Panc1 (cell line): ENCODE results near the gene RNF215.

Source experiments
- POLR2AphosphoS5 ChIP-seq: IDR thresholded peaks from 2 replicates; pipeline ENCODE4 v1.6.1; 2012; ENCODE audit warnings: mild to moderate bottlenecking, low read depth, low read length, moderate library complexity
- SIN3A ChIP-seq: IDR thresholded peaks from 2 replicates; pipeline ENCODE4 v1.6.1; 2012; ENCODE audit warnings: low read depth, mild to moderate bottlenecking, low read length, moderate library complexity, borderline replicate concordance; ENCODE audit not compliant: insufficient read depth
- TF ChIP-seq, protein P1 (sequence below): fragments of 450-650 bp; IDR thresholded peaks from 2 replicates; pipeline ENCODE4 v1.5.1; 2017; ENCODE audit warnings: mild to moderate bottlenecking
- TF ChIP-seq, protein P2 (sequence below), 2 experiments: IDR thresholded peaks; 2 replicates each; pipeline ENCODE4 v1.6.1; 2011 to 2012; ENCODE audit warnings: low read depth in 2 of 2, control low read depth in 1 of 2, low read length in 1 of 2, mild to moderate bottlenecking in 1 of 2, moderate library complexity in 1 of 2; ENCODE audit not compliant: insufficient read depth in 1 of 2

DNA sequence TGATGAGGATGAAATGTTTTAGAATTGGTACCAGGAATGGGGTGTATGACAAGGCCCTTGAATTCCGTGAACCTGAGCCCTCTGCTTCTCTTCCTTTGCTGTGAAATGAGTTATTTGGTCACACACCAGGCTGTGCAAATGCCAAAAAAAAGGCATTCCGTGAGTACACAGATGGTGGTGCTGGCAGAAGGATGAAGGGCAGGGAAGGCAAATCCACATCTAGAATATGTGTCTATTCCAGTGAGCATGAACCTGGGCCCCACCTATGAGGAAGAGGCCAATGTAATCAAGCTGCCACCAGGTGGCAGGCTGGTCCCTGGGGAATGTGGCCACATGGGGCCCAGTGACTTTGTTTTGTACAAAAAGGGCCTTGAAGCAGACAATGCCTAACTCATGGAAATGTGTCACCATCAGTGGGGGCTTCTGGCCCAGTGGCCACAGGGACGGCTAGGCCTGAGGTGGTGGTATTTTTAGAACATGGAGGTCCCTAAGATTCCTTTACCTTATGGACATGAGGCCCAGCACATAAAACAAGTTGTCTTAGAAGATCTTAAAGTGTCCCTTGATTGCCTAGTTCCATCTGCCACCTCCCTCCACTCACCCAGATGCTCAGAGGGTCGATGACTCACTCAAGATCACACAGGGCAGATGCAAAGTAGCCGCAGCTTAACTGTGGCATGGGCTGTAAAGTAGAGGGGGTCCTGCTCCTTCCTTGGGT is 3.9 kb upstream of the RNF215 start:
- TF ChIP-seq POLR2AphosphoS5 = no peak
- TF ChIP-seq, protein P1, sequence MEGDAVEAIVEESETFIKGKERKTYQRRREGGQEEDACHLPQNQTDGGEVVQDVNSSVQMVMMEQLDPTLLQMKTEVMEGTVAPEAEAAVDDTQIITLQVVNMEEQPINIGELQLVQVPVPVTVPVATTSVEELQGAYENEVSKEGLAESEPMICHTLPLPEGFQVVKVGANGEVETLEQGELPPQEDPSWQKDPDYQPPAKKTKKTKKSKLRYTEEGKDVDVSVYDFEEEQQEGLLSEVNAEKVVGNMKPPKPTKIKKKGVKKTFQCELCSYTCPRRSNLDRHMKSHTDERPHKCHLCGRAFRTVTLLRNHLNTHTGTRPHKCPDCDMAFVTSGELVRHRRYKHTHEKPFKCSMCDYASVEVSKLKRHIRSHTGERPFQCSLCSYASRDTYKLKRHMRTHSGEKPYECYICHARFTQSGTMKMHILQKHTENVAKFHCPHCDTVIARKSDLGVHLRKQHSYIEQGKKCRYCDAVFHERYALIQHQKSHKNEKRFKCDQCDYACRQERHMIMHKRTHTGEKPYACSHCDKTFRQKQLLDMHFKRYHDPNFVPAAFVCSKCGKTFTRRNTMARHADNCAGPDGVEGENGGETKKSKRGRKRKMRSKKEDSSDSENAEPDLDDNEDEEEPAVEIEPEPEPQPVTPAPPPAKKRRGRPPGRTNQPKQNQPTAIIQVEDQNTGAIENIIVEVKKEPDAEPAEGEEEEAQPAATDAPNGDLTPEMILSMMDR = peak; percentile 78; the same call in 1 of the 2 replicates
- TF ChIP-seq, protein P2, sequence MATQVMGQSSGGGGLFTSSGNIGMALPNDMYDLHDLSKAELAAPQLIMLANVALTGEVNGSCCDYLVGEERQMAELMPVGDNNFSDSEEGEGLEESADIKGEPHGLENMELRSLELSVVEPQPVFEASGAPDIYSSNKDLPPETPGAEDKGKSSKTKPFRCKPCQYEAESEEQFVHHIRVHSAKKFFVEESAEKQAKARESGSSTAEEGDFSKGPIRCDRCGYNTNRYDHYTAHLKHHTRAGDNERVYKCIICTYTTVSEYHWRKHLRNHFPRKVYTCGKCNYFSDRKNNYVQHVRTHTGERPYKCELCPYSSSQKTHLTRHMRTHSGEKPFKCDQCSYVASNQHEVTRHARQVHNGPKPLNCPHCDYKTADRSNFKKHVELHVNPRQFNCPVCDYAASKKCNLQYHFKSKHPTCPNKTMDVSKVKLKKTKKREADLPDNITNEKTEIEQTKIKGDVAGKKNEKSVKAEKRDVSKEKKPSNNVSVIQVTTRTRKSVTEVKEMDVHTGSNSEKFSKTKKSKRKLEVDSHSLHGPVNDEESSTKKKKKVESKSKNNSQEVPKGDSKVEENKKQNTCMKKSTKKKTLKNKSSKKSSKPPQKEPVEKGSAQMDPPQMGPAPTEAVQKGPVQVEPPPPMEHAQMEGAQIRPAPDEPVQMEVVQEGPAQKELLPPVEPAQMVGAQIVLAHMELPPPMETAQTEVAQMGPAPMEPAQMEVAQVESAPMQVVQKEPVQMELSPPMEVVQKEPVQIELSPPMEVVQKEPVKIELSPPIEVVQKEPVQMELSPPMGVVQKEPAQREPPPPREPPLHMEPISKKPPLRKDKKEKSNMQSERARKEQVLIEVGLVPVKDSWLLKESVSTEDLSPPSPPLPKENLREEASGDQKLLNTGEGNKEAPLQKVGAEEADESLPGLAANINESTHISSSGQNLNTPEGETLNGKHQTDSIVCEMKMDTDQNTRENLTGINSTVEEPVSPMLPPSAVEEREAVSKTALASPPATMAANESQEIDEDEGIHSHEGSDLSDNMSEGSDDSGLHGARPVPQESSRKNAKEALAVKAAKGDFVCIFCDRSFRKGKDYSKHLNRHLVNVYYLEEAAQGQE (IDR thresholded peaks at IDR 0.05; ENCODE audit: insufficient read depth in 1 of 2, low read depth in 2 of 2, low read length in 1 of 2) = no peak
- TF ChIP-seq SIN3A = no peak
